Measurements from ENCODE around the gene SREK1IP1. TPM values are rescaled to one million over a fixed set of nuclear protein-coding genes. Genes with fewer than 3 reads are reported as not detected.

SREK1IP1 gene
- 10 to 100 TPM; 20.2 to 28.0 (median 24.4) TPM for total RNA-seq
- total RNA-seq (2013), result 19.1 TPM

DNA sequence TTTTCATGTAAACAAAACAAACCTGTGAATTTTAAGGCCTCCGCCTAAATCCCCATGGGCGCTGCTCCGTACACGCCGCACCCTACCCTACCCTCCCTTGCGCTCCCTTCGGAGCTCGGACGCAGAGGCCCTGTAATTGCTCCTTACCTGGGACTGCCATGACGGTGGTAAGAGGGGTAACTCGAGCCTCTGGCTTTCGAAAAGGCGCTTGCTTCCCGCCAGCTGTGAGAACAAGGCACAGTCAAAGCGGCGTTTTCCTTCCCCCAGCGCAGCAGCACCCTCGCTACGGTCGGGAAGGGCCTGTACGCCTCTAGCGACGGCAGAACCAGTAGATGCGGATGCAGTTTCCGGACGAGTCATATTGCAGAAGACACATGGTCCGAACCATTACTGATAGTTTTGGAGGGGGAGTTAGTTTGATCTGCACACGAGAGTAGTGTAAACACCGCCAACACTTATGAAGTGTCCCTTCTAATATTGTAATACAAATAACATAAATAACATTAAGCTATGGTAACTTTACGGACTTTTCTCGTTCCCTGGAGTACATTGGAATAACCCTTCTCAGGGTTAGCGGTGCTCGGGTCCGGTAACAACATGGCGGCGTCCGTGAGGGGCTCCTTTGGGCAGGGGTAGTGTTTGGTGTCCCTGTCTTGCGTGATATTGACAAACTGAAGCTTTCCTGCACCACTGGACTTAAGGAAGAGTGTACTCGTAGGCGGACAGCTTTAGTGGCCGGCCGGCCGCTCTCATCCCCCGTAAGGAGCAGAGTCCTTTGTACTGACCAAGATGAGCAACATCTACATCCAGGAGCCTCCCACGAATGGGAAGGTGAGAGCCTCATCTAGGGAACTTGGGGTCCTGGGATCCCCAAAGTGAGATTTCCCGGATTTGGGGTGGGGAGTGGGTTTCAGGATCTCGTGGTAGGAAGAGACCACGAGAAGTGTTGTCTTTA lies at the start of gene SREK1IP1, which contains the start of gene CWC27:
Gene SREK1IP1, minus strand, starts transcription at position 334 of the 955 bp plus-strand sequence. Its CDS starts 174 bp downstream, at position 160.
Gene CWC27, plus strand, starts transcription at position 573 of the 955 bp plus-strand sequence. Its CDS starts 217 bp downstream, at position 790.
- peaks cover 43 to 58% of the 10 kb centered on the region in 2 donors for H3K4me1 Mint-ChIP-seq
- peak within 1 kb of the TSS; percentile 95 to 97 for H3K27ac Mint-ChIP-seq
- no peaks in the 10 kb centered on the region for H3K27me3 ChIP-seq (ENCODE audit: control insufficient read depth, insufficient read depth, low read length)
- peak; percentile 71 to 92 for DNase-seq
- H3K36me3 ChIP-seq (ENCODE audit: control insufficient read depth, insufficient read depth, low read length), result no peaks in the 10 kb centered on the region
- WGBS (ENCODE audit: insufficient coverage), result under 1% methylated on average over 46 of the region's 48 CpGs
- H3K4me3 Mint-ChIP-seq, result peak within 1 kb of the TSS; percentile 98
- H3K36me3 Mint-ChIP-seq, result no peaks in the 10 kb centered on the region
- no peaks in the 10 kb centered on the region for H3K9me3 Mint-ChIP-seq
- peak; percentile 94 to 97 (median 97) for ATAC-seq
- intact Hi-C loops (cut with micrococcal nuclease), result loop anchor here (5.0 kb wide), 2 partner anchors 269 to 794 kb away; partner anchors contain the start of genes CENPK and PPWD1
- H3K4me3 ChIP-seq (ENCODE audit: low read length), result peak within 1 kb of the TSS; percentile 96
- peak within 1 kb of the TSS; percentile 80 for H3K27ac ChIP-seq (ENCODE audit: low read length)
- H3K27me3 Mint-ChIP-seq (ENCODE audit: low read depth in 2 of 2), result no peaks in the 10 kb centered on the region
- peaks cover 18% of the 10 kb centered on the region for H3K4me1 ChIP-seq (ENCODE audit: control insufficient read depth, insufficient read depth, low read length)
- H3K9me3 ChIP-seq (ENCODE audit: control insufficient read depth, insufficient read depth, low read length), result no peaks in the 10 kb centered on the region
- TF ChIP-seq, protein P1, sequence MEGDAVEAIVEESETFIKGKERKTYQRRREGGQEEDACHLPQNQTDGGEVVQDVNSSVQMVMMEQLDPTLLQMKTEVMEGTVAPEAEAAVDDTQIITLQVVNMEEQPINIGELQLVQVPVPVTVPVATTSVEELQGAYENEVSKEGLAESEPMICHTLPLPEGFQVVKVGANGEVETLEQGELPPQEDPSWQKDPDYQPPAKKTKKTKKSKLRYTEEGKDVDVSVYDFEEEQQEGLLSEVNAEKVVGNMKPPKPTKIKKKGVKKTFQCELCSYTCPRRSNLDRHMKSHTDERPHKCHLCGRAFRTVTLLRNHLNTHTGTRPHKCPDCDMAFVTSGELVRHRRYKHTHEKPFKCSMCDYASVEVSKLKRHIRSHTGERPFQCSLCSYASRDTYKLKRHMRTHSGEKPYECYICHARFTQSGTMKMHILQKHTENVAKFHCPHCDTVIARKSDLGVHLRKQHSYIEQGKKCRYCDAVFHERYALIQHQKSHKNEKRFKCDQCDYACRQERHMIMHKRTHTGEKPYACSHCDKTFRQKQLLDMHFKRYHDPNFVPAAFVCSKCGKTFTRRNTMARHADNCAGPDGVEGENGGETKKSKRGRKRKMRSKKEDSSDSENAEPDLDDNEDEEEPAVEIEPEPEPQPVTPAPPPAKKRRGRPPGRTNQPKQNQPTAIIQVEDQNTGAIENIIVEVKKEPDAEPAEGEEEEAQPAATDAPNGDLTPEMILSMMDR (IDR thresholded peaks at IDR 0.05), result no peak

DNA sequence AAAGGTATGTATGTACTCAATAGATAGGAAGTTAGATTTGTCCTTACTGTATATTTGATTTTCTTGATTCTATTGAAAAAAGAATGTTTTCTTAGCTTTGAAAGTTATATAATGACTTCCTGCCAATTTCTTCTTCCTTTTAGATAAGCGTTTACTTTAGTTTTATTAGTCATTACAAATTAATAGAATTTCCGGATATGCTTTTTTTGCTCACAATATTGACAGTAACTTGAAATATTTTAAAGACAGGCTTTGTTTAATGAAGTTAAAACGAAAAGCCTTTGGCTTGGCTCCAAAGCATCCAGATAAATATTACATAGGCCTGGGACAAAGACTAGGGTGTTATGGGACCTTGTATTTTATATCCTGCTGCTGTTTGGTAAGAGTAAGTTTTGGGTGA lies 49.8 kb upstream of the SREK1IP1 start:
- Mint-ChIP-seq H3K4me3 (no peak overlapping the region), H3K9me3 (no peaks in the 10 kb centered on the region), H3K4me1 (peaks cover 11 to 14% of the 10 kb centered on the region in 2 donors), H3K27me3 (ENCODE audit: low read depth in 2 of 2) (no peaks in the 10 kb centered on the region), H3K27ac (no peak overlapping the region), H3K36me3 (no peaks in the 10 kb centered on the region)
- WGBS (ENCODE audit: insufficient coverage), result 88% methylated on average over 1 of the region's 3 CpGs
- Histone ChIP-seq H3K4me3 (ENCODE audit: low read length) (no peak overlapping the region), H3K36me3 (ENCODE audit: control insufficient read depth, insufficient read depth, low read length) (peaks cover 5% of the 10 kb centered on the region), H3K27ac (ENCODE audit: low read length) (no peak overlapping the region), H3K4me1 (ENCODE audit: control insufficient read depth, insufficient read depth, low read length) (no peaks in the 10 kb centered on the region), H3K9me3 (ENCODE audit: control insufficient read depth, insufficient read depth, low read length) (no peaks in the 10 kb centered on the region), H3K27me3 (ENCODE audit: control insufficient read depth, insufficient read depth, low read length) (no peaks in the 10 kb centered on the region)
- ATAC-seq (no peak), DNase-seq (no peak)
- TF ChIP-seq, protein P1 (IDR thresholded peaks at IDR 0.05), result no peak
- intact Hi-C loops (cut with micrococcal nuclease), result no loop called here

DNA sequence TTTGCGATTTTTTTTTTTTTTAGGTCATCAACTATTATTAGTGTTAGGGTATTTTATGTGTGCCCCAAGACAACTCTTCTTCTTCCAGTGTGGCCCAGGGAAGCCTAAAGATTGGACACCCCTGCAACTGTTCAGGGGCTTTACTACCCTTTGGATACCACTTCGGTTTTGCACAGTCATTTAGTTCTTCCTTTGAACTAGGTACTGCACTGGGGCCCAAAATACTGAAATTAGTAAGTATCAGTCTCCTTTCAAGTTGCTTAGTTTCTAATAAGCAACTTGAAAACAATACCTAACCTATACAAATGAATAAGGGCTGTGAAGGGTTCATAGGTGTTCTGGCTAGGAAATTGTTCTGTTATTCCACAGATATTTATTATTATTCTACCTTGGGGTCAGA lies 45.6 kb upstream of the SREK1IP1 start:
- H3K4me1 ChIP-seq (ENCODE audit: control insufficient read depth, insufficient read depth, low read length), result no peaks in the 10 kb centered on the region
- ATAC-seq (no peak), DNase-seq (no peak)
- H3K27me3 Mint-ChIP-seq (ENCODE audit: low read depth in 2 of 2), result no peaks in the 10 kb centered on the region
- H3K27ac Mint-ChIP-seq, result no peak overlapping the region
- H3K27me3 ChIP-seq (ENCODE audit: control insufficient read depth, insufficient read depth, low read length), result no peaks in the 10 kb centered on the region
- WGBS (ENCODE audit: insufficient coverage), result 88% methylated on average over 2 of the region's 2 CpGs
- intact Hi-C loops (cut with micrococcal nuclease), result no loop called here
- H3K4me1 Mint-ChIP-seq, result peaks cover 0 to 5% of the 10 kb centered on the region in 2 donors
- no peaks in the 10 kb centered on the region for H3K9me3 ChIP-seq (ENCODE audit: control insufficient read depth, insufficient read depth, low read length)
- H3K36me3 Mint-ChIP-seq, result no peaks in the 10 kb centered on the region
- no peak overlapping the region for H3K4me3 ChIP-seq (ENCODE audit: low read length)
- TF ChIP-seq, protein P1 (IDR thresholded peaks at IDR 0.05), result no peak
- H3K9me3 Mint-ChIP-seq, result no peaks in the 10 kb centered on the region
- peaks cover 5% of the 10 kb centered on the region for H3K36me3 ChIP-seq (ENCODE audit: control insufficient read depth, insufficient read depth, low read length)
- H3K27ac ChIP-seq (ENCODE audit: low read length), result no peak overlapping the region
- H3K4me3 Mint-ChIP-seq, result no peak overlapping the region
